HG03064 (cell line): Measurements from ENCODE around the gene ENDOD1.
"Not testable (repeated sequence)": the region's sequence is repeated elsewhere in the genome, so short reads cannot be mapped to it uniquely, and the experiment has no call there.

ENCODE experiments used
- ATAC-seq: cut with Tn5 transposase; IDR thresholded peaks from one replicate; pipeline ENCODE4 v1.9.1; 2021; ENCODE audit warnings: low read depth; ENCODE audit not compliant: unreplicated experiment

Gene ENDOD1, protein sequence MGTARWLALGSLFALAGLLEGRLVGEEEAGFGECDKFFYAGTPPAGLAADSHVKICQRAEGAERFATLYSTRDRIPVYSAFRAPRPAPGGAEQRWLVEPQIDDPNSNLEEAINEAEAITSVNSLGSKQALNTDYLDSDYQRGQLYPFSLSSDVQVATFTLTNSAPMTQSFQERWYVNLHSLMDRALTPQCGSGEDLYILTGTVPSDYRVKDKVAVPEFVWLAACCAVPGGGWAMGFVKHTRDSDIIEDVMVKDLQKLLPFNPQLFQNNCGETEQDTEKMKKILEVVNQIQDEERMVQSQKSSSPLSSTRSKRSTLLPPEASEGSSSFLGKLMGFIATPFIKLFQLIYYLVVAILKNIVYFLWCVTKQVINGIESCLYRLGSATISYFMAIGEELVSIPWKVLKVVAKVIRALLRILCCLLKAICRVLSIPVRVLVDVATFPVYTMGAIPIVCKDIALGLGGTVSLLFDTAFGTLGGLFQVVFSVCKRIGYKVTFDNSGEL

DNA sequence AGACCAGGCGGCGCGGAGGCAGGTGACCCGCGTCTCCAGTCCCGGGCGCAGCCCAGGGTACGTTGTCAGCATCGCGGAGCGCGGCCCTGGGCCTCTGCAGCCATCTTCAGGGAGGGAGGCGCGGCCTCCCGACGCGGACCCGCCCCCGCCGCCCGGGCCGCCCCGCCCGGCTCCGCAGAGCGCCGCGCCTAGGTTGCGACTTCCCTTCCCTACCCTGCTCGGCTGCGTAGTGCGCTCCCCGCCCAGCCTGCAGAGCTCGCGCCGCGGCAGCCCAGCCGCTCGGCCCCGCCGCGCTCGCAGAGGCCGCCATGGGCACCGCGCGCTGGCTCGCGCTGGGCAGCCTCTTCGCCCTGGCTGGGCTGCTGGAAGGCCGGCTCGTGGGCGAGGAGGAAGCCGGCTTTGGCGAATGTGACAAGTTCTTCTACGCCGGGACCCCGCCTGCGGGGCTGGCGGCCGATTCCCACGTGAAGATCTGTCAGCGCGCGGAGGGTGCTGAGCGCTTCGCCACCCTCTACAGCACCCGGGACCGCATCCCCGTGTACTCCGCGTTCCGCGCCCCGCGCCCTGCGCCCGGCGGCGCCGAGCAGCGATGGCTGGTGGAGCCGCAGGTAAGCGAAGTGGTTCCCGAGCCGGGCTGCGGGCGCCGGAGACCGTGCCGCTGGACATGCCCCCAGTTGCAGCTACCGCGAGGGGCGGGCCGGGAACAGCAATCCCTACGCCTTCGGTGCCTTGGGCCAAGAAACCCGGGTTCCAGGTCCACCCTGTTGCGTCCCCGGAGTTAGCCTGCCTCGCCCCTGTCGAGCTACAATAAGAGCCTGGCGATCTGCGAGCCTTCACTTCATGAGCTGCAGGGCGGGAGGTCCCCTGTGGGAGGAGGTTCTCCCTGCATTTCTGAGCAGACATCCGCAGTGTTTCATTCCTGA lies at the start of gene ENDOD1:
Gene ENDOD1, plus strand, starts transcription at position 227 of the 923 bp plus-strand sequence. Its CDS starts 82 bp downstream, at position 309.
- ATAC-seq: peak; percentile 85

DNA sequence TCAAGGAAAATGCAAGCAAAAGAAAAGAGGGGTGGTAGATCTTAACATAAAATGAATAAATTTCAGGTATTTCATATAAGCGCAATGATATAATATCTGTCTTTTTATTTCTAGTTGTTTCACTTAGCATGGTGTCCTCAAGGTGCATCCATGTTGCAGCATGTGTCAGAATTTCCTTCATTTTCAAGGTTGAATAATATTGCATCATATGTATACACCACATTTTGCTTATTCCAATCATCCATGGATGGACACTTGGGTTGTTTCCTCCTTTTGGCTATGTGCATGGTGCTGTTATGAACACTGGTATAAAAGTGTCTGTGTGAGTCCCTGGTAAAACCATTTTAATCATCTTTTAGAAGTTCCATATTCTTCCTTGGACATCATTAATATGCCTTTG lies 47.4 kb upstream of the ENDOD1 start:
- no peak for ATAC-seq

DNA sequence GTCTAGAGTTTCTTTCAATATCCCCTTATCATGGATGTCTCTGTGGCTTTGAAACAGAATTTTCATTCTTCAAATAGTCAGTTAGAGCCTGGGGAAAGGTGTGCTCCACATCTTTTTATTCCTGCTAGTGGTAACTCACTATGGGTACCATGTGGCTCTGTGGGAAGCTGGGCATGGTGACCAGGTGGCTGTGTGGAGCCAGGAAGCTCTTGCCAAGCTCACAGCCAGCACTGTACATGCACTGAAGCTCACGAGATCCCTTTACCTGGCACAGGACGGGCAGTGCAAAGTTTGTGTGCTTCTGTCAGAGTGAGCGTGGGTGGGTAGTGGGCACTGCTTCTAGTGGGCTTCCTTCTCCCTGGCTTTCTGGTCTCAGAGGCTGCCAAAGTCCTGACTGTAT lies 46.7 kb upstream of the ENDOD1 start:
- ATAC-seq: no peak

DNA sequence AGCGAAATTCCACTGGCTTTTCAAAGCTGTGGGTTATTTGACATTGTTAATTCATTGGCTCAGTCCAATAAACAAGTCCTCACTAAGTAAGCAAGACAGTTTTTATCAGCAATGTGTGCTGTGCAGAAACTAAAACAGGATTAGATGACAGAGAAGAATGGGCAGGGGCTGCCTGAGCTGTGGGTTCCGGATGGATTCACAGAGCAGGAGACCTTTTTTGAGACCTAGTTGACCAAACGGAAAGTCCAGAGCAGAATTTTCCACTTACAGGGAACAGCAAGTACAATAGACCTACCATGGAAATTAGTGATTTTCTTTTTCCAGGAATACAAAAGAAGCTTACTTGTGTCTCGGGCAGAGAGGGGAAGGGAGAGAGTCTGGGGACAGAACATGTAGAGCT lies 45.6 kb upstream of the ENDOD1 start:
- no peak for ATAC-seq

DNA sequence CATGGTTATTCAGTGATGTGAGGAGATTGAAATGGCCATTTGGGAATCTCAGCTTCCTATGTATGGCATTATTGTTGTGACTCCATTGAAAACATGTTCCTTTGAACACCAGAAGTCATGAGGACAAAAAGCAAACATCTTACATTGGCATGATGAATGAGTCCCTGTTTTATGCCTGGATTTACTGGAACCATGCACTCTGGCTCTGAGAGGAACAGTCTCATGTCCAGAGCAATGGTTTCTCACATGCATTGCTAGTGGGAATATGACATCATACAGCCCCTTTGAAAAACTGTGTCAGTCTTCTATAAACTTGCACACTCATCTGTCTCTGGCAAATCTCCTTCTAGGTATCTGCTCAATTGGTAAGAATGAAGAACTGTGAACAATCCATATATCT lies 43.8 kb upstream of the ENDOD1 start:
- ATAC-seq: no peak

DNA sequence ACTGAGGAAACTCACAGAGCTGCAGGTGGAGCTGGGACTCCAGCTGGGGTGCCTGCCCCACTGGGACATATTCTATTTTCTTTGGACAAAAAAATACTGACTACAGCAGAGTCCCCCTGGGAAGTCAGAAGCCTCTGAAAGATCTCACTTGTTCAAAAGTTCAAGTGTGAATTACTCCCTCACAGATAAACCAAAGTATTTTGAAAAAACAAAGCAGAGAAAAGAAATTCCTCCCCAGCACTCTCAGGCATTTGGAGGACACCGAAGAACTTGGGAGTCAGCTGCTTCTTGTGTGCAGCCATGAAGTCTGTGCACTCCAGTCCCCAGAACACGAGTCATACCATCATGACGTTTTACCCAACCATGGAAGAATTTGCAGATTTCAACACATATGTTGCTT lies 40.5 kb upstream of the ENDOD1 start, which contains the start of gene KDM4F:
Gene KDM4F, plus strand, starts transcription at position 301 of the 400 bp plus-strand sequence.
- not testable (repeated sequence) for ATAC-seq

DNA sequence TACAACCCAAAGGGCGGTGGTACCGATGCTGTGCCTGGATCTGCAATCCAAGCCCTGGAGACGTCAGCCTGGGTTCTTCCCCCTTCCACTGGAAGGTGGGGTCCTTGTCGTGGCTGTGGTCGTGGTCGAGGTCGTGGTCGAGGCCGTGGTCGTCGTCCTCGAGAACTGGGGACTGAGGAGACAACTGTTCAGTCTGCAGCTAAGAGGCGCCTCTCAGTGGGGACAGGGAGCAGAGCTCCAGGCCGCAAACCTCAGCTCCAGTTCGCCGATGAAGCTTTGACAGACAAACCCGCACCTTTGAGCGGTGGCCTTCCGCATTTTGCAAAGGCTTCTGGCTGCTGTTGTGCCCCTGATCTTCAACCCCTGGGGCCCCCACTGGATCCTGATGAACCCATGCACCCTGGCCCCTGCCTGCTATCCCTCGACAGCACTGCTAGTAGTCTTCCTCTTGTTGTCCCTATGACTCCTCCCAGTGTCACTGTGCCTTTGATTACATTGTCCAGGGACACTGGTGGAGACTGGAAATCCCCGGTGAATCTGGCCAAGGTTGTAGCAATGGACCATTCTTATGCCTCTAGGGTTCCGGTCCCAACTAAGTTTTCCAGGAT lies 38.9 kb upstream of the ENDOD1 start:
- no peak for ATAC-seq

DNA sequence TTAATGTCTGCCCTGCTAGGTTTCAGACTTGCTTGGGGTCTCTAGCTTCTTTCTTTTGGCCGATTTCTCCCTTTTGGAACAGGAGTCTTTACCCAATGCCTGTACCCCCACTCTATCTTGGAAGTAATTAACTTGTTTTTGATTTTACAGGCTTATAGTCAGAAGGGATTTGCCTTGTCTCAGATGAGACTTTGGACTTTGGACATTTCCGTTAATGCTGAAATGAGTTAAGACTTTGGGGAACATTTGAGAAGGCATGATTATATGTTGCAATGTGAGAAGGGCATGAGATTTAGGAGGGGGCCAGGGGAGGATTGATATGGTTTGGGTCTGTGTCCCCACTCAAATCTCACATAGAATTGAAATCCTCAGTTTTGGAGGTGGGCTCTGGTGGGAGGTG lies 35.3 kb upstream of the ENDOD1 start:
- ATAC-seq: no peak

DNA sequence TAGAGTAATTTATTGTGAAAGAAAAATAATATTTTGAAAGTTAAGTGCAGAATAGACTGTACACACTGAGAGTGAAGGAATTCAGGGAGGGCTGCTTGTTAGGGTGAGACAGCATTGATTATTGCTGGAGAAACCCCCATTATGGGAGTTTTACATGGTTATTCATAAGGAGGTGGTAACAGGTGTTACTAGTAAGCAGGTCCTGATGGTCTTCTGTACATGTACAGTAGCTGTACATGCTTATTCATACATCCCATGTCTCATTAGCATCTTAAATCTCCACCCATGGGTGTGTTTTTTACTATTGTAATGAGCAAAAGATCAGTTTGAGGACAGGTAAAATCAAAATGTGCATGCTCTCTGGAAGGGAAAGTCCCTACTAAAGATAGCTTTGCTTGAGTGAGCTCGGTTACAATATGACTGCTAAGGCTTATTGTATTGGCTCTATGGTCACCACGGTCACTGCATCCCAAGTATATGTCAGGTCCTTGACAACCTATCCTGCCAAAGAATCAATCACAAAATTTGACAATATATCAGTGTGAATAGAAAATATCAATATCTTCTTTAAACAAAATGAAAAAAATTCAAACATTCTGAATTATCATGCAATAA lies 34.3 kb upstream of the ENDOD1 start:
- ATAC-seq: peak; percentile 93

DNA sequence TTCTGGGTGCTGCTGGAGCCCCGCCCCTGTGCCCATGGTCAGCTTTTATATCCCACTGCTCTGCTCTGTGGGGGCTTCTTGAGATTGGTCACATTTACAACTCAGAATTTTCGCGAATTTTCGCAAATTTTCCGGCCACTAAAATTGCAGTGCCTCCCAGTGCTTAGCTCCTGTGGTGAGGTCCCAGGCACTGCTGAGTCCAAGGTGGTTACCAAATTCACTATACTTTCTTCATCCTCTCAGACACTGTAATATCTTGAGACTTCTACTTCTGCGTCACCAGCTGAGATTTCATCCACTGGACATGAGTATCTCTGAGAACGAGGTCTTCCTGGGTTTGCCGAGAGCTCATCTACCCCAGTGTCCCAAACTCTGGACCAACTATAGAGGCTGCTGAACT lies 31.7 kb upstream of the ENDOD1 start:
- ATAC-seq: no peak

DNA sequence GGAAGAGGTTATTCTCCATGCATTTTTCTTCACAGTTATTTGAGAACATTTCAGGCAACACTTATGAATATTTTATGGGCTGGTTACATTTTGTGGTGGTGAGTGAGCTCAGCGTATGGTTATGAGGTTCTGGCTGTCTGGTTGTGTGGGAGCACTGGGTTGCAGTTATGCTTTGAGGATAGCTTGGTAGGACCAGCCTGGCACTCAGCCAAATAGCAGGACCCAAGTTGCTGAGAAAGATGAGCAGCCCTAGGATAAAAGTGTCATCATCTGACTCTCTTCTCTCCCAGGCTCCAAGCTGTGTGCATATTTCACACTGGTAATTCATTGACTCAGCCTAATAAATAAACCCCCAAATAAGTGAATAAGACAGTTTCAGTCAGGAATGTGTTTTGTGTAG lies 31.0 kb upstream of the ENDOD1 start:
- ATAC-seq: no peak

DNA sequence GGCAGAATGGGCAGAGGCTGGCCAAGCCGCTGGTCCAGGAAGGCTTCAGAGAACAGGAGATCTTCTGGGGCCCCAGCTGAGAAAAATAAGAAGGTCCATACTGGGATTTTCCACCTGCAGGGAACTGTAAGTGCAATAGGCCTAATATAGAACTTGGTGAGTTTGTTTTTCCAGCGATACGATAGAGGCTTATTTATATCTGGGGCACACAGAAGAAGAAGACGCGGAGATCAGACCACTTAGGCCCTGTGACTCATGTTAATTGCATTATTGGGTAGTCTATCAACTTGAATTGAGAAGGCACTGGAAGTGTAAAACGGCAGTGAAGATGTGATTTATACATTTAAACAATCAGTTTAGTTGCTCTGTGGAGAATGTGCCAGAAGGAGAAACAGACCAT lies 30.6 kb upstream of the ENDOD1 start:
- no peak for ATAC-seq

DNA sequence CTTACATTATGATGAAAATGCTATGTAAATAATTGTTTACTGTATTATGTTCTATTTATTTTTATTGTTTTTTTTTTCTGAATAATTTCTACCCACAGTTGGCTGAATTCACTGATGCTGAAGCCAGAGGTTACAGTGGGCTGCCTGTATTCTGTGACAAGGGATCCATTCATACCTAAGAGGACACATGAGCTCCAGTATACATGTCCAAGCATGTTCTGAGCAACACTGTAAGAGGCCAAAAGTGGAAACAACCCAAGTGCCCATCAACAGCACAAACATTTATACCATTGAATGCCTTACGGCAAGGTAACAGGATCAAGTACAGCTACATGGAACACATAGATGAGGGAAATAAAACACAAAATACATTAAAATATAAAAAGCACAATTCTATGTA lies 24.3 kb upstream of the ENDOD1 start:
- ATAC-seq: no peak

DNA sequence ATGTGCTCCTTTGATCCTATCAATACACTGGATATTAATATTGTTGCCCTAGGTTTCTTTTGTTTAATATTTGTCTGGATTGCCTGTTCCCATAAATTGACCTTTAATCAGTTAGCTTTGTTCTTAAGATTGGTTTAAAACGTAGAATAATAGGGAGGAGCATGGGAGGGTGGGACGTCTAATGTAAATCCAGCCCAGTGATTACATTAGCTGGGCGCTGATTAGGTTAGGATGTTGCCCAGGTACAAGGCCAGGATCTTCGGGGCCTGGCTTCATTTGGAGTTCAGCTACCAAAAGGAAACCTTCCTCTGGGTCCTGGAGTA lies 23.0 kb upstream of the ENDOD1 start, which contains the start of gene SRSF8:
Gene SRSF8, plus strand, starts transcription at position 204 of the 323 bp plus-strand sequence. CDS start 308 bp downstream, outside the sequence.
- ATAC-seq: peak; percentile 43

DNA sequence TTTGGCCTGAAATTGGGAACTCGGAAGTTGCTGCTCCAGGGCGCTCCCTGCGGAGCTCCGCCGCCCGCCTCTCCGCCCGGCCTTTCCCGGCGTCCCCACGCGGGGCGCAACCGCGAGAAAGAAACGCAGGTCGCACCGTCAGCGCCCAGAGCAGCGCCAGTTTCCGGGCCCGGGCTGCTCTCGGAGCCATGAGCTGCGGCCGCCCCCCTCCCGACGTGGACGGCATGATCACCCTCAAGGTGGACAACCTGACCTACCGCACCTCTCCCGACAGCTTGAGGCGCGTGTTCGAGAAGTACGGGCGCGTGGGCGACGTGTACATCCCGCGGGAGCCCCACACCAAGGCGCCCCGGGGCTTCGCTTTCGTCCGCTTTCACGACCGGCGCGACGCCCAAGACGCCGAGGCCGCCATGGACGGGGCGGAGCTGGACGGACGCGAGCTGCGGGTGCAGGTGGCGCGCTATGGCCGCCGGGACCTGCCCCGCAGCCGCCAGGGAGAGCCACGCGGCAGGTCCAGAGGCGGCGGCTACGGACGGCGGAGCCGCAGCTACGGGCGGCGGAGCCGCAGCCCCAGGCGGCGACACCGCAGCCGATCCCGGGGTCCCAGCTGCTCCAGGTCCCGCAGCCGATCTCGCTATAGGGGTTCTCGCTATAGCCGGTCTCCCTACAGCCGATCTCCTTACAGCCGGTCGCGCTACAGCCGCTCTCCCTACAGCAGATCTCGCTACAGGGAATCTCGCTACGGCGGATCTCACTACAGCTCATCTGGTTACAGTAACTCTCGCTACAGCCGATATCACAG lies 22.4 kb upstream of the ENDOD1 start:
- peak; percentile 59 for ATAC-seq

DNA sequence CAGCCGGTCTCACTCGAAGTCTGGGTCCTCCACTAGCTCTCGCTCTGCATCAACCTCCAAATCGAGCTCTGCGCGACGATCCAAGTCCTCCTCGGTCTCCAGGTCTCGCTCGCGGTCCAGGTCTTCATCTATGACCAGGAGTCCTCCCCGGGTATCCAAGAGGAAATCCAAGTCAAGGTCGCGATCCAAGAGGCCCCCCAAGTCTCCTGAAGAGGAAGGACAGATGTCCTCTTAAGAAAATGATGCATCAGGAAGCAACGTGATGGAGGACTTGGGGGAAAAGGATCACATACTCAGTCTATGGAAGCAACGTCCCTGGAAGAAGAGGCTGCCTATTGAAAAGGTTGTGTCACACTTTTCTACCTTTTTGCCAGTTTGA lies 21.8 kb upstream of the ENDOD1 start:
- no peak for ATAC-seq

DNA sequence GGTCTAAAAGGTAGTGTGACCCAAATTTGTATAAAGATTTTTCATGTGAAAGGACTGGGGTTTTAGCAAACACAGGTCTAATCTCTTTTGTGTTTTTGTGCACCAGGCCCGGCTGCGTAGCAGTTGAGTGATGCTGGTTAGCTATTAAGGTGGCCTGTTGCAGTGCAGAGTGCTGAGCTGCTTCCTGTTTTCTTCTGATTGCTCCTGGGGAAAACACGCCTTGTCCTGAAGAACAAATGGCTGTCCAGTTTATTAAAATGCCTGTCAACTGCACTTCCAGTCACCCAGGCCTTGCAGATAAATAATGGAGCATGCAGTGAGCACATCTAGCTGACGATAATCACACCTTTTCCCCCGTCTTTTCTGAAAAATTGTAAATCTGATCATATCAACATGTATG lies 21.1 kb upstream of the ENDOD1 start:
- peak; percentile 71 for ATAC-seq

DNA sequence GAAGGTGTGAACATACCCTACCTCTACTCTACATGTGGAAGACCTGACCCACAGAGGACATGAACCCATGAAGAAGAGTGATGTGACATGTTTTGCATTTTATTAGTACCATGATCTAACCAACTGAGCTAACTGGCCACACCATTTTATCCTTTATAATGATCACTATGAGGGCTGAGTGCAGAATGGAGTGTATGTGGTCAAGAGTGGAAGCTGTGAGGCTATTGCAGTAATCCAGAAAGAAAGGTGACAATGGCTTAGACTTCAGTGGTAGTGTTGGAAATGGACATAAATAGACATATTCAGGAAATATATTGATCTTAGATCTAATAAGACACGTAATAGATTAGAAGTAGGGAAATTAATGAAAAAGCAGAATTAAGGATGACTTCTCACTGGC lies 19.2 kb upstream of the ENDOD1 start:
- no peak for ATAC-seq

DNA sequence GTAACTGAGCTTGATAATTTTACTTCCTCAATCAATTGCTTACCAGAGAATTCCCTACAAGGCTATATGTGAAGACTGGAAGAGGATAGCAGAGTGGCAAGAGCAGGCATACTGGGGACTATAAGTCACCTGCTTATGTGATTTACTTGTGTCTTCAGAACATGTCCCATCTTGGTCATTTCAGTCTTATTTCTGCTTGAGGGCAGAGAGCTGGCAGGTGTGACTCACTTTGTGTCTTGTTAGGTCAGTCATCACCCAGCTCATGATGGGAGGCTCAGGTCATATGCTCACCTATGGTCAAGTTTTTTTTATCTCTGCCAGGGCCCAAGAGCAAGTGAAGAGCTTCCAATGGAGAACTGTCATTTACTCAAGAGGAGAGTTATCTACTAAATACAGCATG lies 16.7 kb upstream of the ENDOD1 start:
- ATAC-seq: no peak
